Gastroesophageal sphincter (tissue), 4 donors: ENCODE results near the gene SFRP4. TPM values are rescaled to one million over a fixed set of nuclear protein-coding genes. Genes with fewer than 3 reads are reported as not detected.

ENCODE experiments used
- ATAC-seq: fragments of 150-250 bp; one replicate; pipeline ENCODE4 v1.9.1; 2016; ENCODE audit warnings: mild to moderate bottlenecking, moderate library complexity
- H3K27ac ChIP-seq, 4 donors: fragments of 200-600 bp; sonication (generic) in 3 of 4; 1 replicate in 3 of 4; 2 replicates in 1 of 4; pipeline ENCODE4 v1.5.1; 2016 to 2019
- H3K27me3 ChIP-seq: fragments of 200-600 bp; sonication (generic); one replicate; pipeline ENCODE4 v1.5.1; 2019
- H3K36me3 ChIP-seq, 2 donors: fragments of 200-600 bp; sonication (generic); one replicate each; pipeline ENCODE4 v1.5.1; 2019; ENCODE audit warnings: control low read depth in 1 of 2
- H3K4me1 ChIP-seq, 3 donors: fragments of 200-600 bp; sonication (generic); 1 replicate in 2 of 3; 2 replicates in 1 of 3; pipeline ENCODE4 v1.5.1; 2016 to 2019; ENCODE audit warnings: control low read depth in 2 of 3
- H3K4me3 ChIP-seq, 2 donors: fragments of 200-600 bp; sonication (generic); one replicate each; pipeline ENCODE4 v1.5.1; 2019; ENCODE audit warnings: mild to moderate bottlenecking in 1 of 2, moderate library complexity in 1 of 2
- H3K9me3 ChIP-seq, 3 donors: fragments of 200-600 bp; sonication (generic); one replicate each; pipeline ENCODE4 v1.5.1; 2017 to 2019; ENCODE audit warnings: control low read depth in 2 of 3
- EP300 ChIP-seq: sonication (generic); formaldehyde crosslinking; IDR thresholded peaks from one replicate; pipeline ENCODE4 v1.6.1; 2017; ENCODE audit warnings: antibody characterized with exemption, mild to moderate bottlenecking
- POLR2A ChIP-seq, 2 donors: fragments of 450-650 bp; IDR thresholded peaks; one replicate each; pipeline ENCODE4 v1.6.1; 2017; ENCODE audit warnings: antibody characterized with exemption in 2 of 2, mild to moderate bottlenecking in 2 of 2, moderate library complexity in 1 of 2
- POLR2AphosphoS5 ChIP-seq: sonication (generic); formaldehyde crosslinking; IDR thresholded peaks from one replicate; pipeline ENCODE4 v1.6.1; 2017; ENCODE audit warnings: antibody characterized with exemption
- WGBS, 2 donors: methylation state at CpG; one replicate each; pipeline ENCODE4 v1.1.5; 2018; ENCODE audit warnings: low coverage in 1 of 2; 5-methylcytosine and 5-hydroxymethylcytosine counted together
- total RNA-seq, 4 donors: library from RNA; depleted of rRNA; stranded (reverse); fragments of >200 nt; gene quantifications; one replicate each; pipeline ENCODE4 v1.1.0, GENCODE V29; 2016
- TF ChIP-seq, protein P1 (sequence below), 4 experiments: fragments of 200-600 bp in 2 of 4; fragments of 450-650 bp in 2 of 4; sonication (generic) in 1 of 4; IDR thresholded peaks; one replicate each; pipeline ENCODE4 v1.5.1; 2017 to 2019; ENCODE audit warnings: antibody characterized with exemption in 4 of 4, mild to moderate bottlenecking in 2 of 4, moderate library complexity in 2 of 4

SFRP4 gene
- total RNA-seq, 4 donors from 2014 or later: 1.4 to 11.0 (median 5.1) TPM

DNA sequence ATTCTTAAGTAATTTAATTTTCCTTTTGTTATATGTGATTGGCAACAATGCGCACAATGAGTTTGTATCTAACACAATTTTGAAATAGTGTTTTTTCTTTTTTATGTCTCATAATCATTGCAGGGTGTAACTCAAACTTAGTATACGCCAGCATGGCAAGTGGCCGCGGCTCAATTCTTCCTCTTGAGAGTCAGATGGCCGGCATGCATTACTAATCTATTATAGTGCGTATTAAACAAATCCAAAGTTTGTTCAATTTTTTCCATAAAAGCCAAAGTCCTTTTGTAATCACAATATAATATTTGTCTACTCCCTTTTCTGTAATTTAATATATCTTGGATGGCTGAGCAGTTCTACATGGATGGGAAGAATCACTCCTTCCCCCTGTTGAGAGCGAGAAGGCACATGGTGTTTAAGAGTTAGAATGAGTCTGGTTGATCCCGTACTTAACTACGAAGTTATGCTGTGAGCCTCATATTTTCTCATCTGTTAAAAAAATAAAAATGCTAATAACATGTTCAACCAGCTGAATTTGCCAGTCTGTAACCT, 16.5 kb upstream of the SFRP4 start:
- no peak overlapping the region for H3K4me3 ChIP-seq
- no peak for ATAC-seq
- H3K27me3 ChIP-seq: no peaks in the 10 kb centered on the region
- 87 to 88% methylated on average over 9 of the region's 9 CpGs for WGBS, 2 donors
- H3K36me3 ChIP-seq: no peaks in the 10 kb centered on the region
- H3K27ac ChIP-seq: no peak overlapping the region
- TF ChIP-seq, protein P1, sequence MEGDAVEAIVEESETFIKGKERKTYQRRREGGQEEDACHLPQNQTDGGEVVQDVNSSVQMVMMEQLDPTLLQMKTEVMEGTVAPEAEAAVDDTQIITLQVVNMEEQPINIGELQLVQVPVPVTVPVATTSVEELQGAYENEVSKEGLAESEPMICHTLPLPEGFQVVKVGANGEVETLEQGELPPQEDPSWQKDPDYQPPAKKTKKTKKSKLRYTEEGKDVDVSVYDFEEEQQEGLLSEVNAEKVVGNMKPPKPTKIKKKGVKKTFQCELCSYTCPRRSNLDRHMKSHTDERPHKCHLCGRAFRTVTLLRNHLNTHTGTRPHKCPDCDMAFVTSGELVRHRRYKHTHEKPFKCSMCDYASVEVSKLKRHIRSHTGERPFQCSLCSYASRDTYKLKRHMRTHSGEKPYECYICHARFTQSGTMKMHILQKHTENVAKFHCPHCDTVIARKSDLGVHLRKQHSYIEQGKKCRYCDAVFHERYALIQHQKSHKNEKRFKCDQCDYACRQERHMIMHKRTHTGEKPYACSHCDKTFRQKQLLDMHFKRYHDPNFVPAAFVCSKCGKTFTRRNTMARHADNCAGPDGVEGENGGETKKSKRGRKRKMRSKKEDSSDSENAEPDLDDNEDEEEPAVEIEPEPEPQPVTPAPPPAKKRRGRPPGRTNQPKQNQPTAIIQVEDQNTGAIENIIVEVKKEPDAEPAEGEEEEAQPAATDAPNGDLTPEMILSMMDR (IDR thresholded peaks at IDR 0.05): no peak
- TF ChIP-seq EP300: no peak
- H3K9me3 ChIP-seq: peaks cover 0 to 10% (median 0%) of the 10 kb centered on the region in 3 donors
- H3K4me1 ChIP-seq: no peaks in the 10 kb centered on the region

DNA sequence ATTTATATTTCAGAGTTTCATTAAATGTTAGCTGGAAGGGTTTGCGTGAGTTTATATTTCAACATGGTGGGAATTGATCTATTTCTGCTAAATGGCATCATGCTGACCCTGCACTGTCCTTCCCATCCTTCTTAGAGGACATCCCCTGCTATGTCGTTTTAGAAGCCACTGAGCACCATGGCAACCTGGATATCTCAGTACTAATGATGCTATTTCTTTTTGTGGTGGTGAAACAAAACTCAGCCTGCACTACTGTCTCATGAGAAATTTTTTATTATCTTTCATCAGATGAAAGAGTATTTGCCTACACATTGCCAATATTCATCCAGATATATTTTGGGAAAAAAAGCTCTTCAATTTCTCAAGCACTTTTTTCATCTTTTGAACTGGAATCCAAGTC, 15.9 kb upstream of the SFRP4 start:
- Histone ChIP-seq H3K27ac (no peak overlapping the region), H3K27me3 (no peaks in the 10 kb centered on the region), H3K4me3 (no peak overlapping the region), H3K4me1 (no peaks in the 10 kb centered on the region), H3K36me3 (no peaks in the 10 kb centered on the region), H3K9me3 (peaks cover 0 to 10% (median 0%) of the 10 kb centered on the region in 3 donors)
- TF ChIP-seq POLR2AphosphoS5 (no peak), EP300 (no peak), POLR2A (IDR thresholded peaks at IDR 0.05) (no peak)
- TF ChIP-seq, protein P1 (IDR thresholded peaks at IDR 0.05): no peak
- 64 to 71% methylated on average over 2 of the region's 2 CpGs for WGBS, 2 donors
- ATAC-seq: no peak

DNA sequence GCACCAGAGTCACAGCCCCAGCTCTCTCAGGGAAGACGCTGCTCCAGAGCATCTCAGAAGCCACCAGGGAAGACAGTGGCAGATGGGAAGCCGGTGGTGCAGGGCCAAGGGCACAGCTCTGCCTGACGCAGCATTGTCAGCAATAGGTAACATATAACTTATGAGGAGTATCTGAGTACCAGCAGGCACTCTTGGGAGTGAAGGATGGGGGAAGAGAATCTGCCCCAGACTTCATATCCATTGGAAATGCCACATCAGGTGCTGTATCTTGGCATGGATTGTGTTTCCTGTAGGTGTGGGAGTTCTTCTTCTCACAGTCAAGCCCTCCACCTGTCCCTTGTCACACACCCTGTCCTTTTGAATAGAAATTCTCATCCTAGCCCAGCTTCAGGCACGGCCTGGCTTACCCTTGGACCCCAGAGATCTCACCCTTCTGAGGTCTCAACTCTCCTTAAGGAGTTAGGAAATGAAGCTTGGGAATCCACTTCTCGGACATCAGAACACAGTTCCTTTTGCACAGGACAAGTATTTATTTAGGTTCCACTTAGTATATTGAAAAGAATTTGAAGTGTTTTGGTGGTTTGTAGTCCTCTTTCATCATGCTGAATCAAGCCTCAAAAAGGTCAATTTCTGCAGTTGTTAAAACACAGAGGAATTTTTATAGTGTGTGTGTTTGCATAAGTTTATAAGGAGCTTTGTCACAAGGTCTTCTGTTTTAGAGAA, 13.8 kb upstream of the SFRP4 start:
- Histone ChIP-seq H3K36me3 (no peaks in the 10 kb centered on the region), H3K27ac (no peak overlapping the region), H3K4me1 (no peaks in the 10 kb centered on the region), H3K27me3 (no peaks in the 10 kb centered on the region), H3K9me3 (peaks cover 0 to 12% (median 0%) of the 10 kb centered on the region in 3 donors), H3K4me3 (no peak overlapping the region)
- 86 to 92% methylated on average over 2 to 5 of the region's 5 CpGs for WGBS, 2 donors
- no peak for ATAC-seq
- TF ChIP-seq, protein P1 (IDR thresholded peaks at IDR 0.05): no peak
- TF ChIP-seq POLR2A (IDR thresholded peaks at IDR 0.05) (no peak), EP300 (no peak), POLR2AphosphoS5 (no peak)

DNA sequence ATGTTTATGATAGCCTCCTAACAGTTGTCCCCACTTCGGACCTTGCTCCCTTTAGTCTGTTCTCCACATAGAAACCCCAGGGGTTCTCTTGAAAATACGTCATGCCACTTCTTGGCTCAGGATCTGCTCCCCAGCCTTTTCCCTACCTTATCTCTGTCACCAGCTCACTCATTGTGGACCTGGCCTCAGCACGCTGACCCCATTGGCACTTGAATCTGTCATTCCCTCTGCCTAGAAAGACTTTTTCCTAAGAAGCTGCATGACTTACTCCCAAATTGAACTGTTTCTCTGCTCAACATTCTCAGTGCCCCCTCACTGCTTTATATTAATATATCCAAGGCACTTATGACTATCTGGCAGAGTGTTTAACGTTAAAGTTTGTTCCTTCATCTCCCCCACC, 12.3 kb upstream of the SFRP4 start:
- no peak for TF ChIP-seq EP300
- TF ChIP-seq POLR2AphosphoS5: no peak
- TF ChIP-seq, protein P1 (IDR thresholded peaks at IDR 0.05): no peak
- no peak for TF ChIP-seq POLR2A (IDR thresholded peaks at IDR 0.05)
- Histone ChIP-seq H3K4me1 (no peaks in the 10 kb centered on the region), H3K4me3 (no peak overlapping the region), H3K27me3 (no peaks in the 10 kb centered on the region), H3K27ac (no peak overlapping the region), H3K36me3 (no peaks in the 10 kb centered on the region), H3K9me3 (peaks cover 0 to 13% (median 0%) of the 10 kb centered on the region in 3 donors)
- ATAC-seq: no peak
- WGBS, 2 donors: 65 to 82% methylated on average over 3 to 4 of the region's 4 CpGs
